Calu3 (cell line): ENCODE data around the gene DRC1. TPM values are rescaled to one million over a fixed set of nuclear protein-coding genes. Genes with fewer than 3 reads are reported as not detected.

ENCODE experiments used
- BruUV-seq: library from RNA; stranded (reverse); fragments of 400-500 nt; replicated peaks from 2 replicates; lab custom pipeline; 2021; lab: Mats Ljungman, UMichigan
- CTCF ChIA-PET: fragments of 300-600 bp; sonication (Branson Sonifier 250); formaldehyde crosslinking; loops from one replicate; lab custom pipeline; 2022; ENCODE audit warnings: antibody characterized with exemption; lab: Charles Lee
- DNase-seq: peaks from one replicate; pipeline ENCODE4 v3.0.0; 2022
- H3K27ac Mint-ChIP-seq: one replicate; pipeline ENCODE4 v1.8.0; 2022; ENCODE audit warnings: mixed read lengths; ENCODE audit not compliant: unreplicated experiment
- H3K27me3 Mint-ChIP-seq: one replicate; pipeline ENCODE4 v1.8.0; 2022; ENCODE audit warnings: mixed read lengths; ENCODE audit not compliant: unreplicated experiment
- H3K36me3 Mint-ChIP-seq: one replicate; pipeline ENCODE4 v1.8.0; 2022; ENCODE audit warnings: mild to moderate bottlenecking, moderate library complexity, mixed read lengths; ENCODE audit not compliant: insufficient read depth, unreplicated experiment
- H3K4me1 Mint-ChIP-seq: one replicate; pipeline ENCODE4 v1.8.0; 2022; ENCODE audit warnings: mild to moderate bottlenecking, low read depth, mixed read lengths; ENCODE audit not compliant: unreplicated experiment
- H3K4me3 Mint-ChIP-seq: one replicate; pipeline ENCODE4 v1.8.0; 2022; ENCODE audit warnings: mild to moderate bottlenecking, low read depth, moderate library complexity, mixed read lengths; ENCODE audit not compliant: unreplicated experiment
- H3K9me3 Mint-ChIP-seq: one replicate; pipeline ENCODE4 v1.8.0; 2022; ENCODE audit warnings: low read depth, mixed read lengths; ENCODE audit not compliant: unreplicated experiment
- CTCF ChIP-seq: fragments of 200-600 bp; IDR thresholded peaks from one replicate; pipeline ENCODE4 v1.8.0; 2022; ENCODE audit warnings: antibody characterized with exemption; ENCODE audit not compliant: unreplicated experiment
- intact Hi-C: fragments of 100-400 bp; cut with micrococcal nuclease; formaldehyde crosslinking; loops from one replicate; pipeline ENCODE4 v1.10.0; 2022; ENCODE audit not compliant: unreplicated experiment
- total RNA-seq: library from RNA; stranded (reverse); gene quantifications from 2 replicates; pipeline ENCODE4 v1.2.3, GENCODE V29; 2022

Gene DRC1
- total RNA-seq, 1 experiment from 2014 or later: not detected

- H3K4me3 Mint-ChIP-seq: no peak overlapping the region
- CTCF ChIA-PET: no interaction called here
- BruUV-seq: no TSS peak
- H3K27ac Mint-ChIP-seq: no peak overlapping the region
- intact Hi-C loops: no loop called here
- H3K4me1 Mint-ChIP-seq: peaks cover 15% of the 10 kb centered on the region
- no peaks in the 10 kb centered on the region for H3K27me3 Mint-ChIP-seq
- TF ChIP-seq CTCF: no peak
- no peak for DNase-seq
- no peaks in the 10 kb centered on the region for H3K9me3 Mint-ChIP-seq
- no peaks in the 10 kb centered on the region for H3K36me3 Mint-ChIP-seq
Measured at GRCh38 chr2:26438926-26439325, 37.2 kb downstream of the DRC1 start.

- Mint-ChIP-seq H3K27ac (no peak overlapping the region), H3K4me1 (no peaks in the 10 kb centered on the region), H3K9me3 (no peaks in the 10 kb centered on the region), H3K4me3 (no peak overlapping the region), H3K36me3 (no peaks in the 10 kb centered on the region), H3K27me3 (no peaks in the 10 kb centered on the region)
- intact Hi-C loops: no loop called here
- BruUV-seq: no TSS peak
- no peak for TF ChIP-seq CTCF
- CTCF ChIA-PET: no interaction called here
- DNase-seq: no peak
Measured at GRCh38 chr2:26442301-26442700, 40.6 kb downstream of the DRC1 start.

- no TSS peak for BruUV-seq
- CTCF ChIA-PET: no interaction called here
Measured at GRCh38 chr2:26442707-26443106, 41.0 kb downstream of the DRC1 start.

GRCh38 chr2:26444236-26444635 is 42.5 kb downstream of the DRC1 start:
- Mint-ChIP-seq H3K9me3 (no peaks in the 10 kb centered on the region), H3K4me3 (no peak overlapping the region), H3K4me1 (no peaks in the 10 kb centered on the region), H3K36me3 (no peaks in the 10 kb centered on the region), H3K27me3 (no peaks in the 10 kb centered on the region), H3K27ac (no peak overlapping the region)
- CTCF ChIA-PET: no interaction called here
- intact Hi-C loops: no loop called here
- DNase-seq: no peak
- BruUV-seq: no TSS peak
- TF ChIP-seq CTCF: no peak

More at GRCh38 chr2:26442707-26443106, 41.0 kb downstream of the DRC1 start:
- TF ChIP-seq CTCF: no peak
- Mint-ChIP-seq H3K36me3 (no peaks in the 10 kb centered on the region), H3K4me3 (no peak overlapping the region), H3K9me3 (no peaks in the 10 kb centered on the region), H3K27ac (no peak overlapping the region), H3K27me3 (no peaks in the 10 kb centered on the region), H3K4me1 (no peaks in the 10 kb centered on the region)
- no peak for DNase-seq
- intact Hi-C loops: no loop called here
